Measurements from ENCODE around the gene SIDT1.

GRCh38 chr3:113602256-113602655 lies 69.9 kb downstream of the SIDT1 start:
- TF ChIP-seq, protein P1, sequence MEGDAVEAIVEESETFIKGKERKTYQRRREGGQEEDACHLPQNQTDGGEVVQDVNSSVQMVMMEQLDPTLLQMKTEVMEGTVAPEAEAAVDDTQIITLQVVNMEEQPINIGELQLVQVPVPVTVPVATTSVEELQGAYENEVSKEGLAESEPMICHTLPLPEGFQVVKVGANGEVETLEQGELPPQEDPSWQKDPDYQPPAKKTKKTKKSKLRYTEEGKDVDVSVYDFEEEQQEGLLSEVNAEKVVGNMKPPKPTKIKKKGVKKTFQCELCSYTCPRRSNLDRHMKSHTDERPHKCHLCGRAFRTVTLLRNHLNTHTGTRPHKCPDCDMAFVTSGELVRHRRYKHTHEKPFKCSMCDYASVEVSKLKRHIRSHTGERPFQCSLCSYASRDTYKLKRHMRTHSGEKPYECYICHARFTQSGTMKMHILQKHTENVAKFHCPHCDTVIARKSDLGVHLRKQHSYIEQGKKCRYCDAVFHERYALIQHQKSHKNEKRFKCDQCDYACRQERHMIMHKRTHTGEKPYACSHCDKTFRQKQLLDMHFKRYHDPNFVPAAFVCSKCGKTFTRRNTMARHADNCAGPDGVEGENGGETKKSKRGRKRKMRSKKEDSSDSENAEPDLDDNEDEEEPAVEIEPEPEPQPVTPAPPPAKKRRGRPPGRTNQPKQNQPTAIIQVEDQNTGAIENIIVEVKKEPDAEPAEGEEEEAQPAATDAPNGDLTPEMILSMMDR (IDR thresholded peaks at IDR 0.05; ENCODE audit: insufficient read depth, low read length, poor library complexity, severe bottlenecking): no peak
- TF ChIP-seq EZH2phosphoT487 (conservative IDR thresholded peaks at IDR 0.05; ENCODE audit: low read length): no peak

Data from SU-DHL-6 (cell line).